CD4-positive, alpha-beta memory T cell (primary cell): ENCODE measurements around the gene RAB1B. TPM values are rescaled to one million over a fixed set of nuclear protein-coding genes. Genes with fewer than 3 reads are reported as not detected.

Experiments used
- CTCF ChIA-PET: fragments of 350-600 bp; sonication (Branson Sonifier 250); formaldehyde crosslinking; loops from one replicate; lab custom pipeline; 2021; ENCODE audit warnings: inconsistent platforms; ENCODE audit not compliant: partially characterized antibody; lab: Charles Lee
- POLR2A ChIA-PET: fragments of 350-600 bp; sonication (Branson Sonifier 250); formaldehyde crosslinking; loops from one replicate; lab custom pipeline; 2021; ENCODE audit not compliant: partially characterized antibody; lab: Charles Lee
- DNase-seq, 5 donors: peaks; one replicate each; pipeline versions ENCODE4 v3.0.0 to v3.0.0-alpha.2; 2020 to 2022; ENCODE audit warnings: mixed read lengths in 1 of 5
- H3K27ac ChIP-seq: one replicate; pipeline ENCODE4 v1.7.0; 2013; ENCODE audit warnings: low read depth, low read length
- H3K27me3 ChIP-seq: 2 replicates; pipeline ENCODE4 v1.7.0; 2013; ENCODE audit warnings: mild to moderate bottlenecking, low read length, moderate library complexity; ENCODE audit not compliant: insufficient read depth
- H3K36me3 ChIP-seq: 2 replicates; pipeline ENCODE4 v1.7.0; 2013; ENCODE audit warnings: mild to moderate bottlenecking, low read length, moderate library complexity; ENCODE audit not compliant: insufficient read depth
- H3K4me1 ChIP-seq: 2 replicates; pipeline ENCODE4 v1.7.0; 2013; ENCODE audit warnings: mild to moderate bottlenecking, low read length, moderate library complexity; ENCODE audit not compliant: insufficient read depth
- H3K4me3 ChIP-seq, 2 donors: one replicate each; pipeline ENCODE4 v1.7.0; 2013; ENCODE audit warnings: low read length in 2 of 2, mild to moderate bottlenecking in 1 of 2
- H3K9me3 ChIP-seq, 2 donors: one replicate each; pipeline ENCODE4 v1.7.0; 2013; ENCODE audit warnings: low read length in 2 of 2, control low read depth in 1 of 2; ENCODE audit not compliant: control insufficient read depth in 1 of 2
- H3K27ac Mint-ChIP-seq, 7 donors: one replicate each; pipeline ENCODE4 v1.8.0; 2020 to 2021; ENCODE audit warnings: mixed read lengths in 7 of 7, mild to moderate bottlenecking in 6 of 7, inconsistent platforms in 3 of 7, moderate library complexity in 3 of 7
- H3K27me3 Mint-ChIP-seq, 2 donors: one replicate each; pipeline ENCODE4 v1.8.0; 2020 to 2021; ENCODE audit warnings: mixed read lengths in 2 of 2
- H3K36me3 Mint-ChIP-seq, 2 donors: one replicate each; pipeline ENCODE4 v1.8.0; 2020 to 2021; ENCODE audit warnings: mixed read lengths in 2 of 2, inconsistent platforms in 1 of 2, mild to moderate bottlenecking in 1 of 2
- H3K4me1 Mint-ChIP-seq, 4 donors: one replicate each; pipeline ENCODE4 v1.8.0; 2020 to 2021; ENCODE audit warnings: mixed read lengths in 4 of 4, mild to moderate bottlenecking in 1 of 4
- H3K4me3 Mint-ChIP-seq, 8 donors: one replicate each; pipeline ENCODE4 v1.8.0; 2020 to 2021; ENCODE audit warnings: mixed read lengths in 8 of 8, mild to moderate bottlenecking in 7 of 8, moderate library complexity in 6 of 8, inconsistent platforms in 3 of 8
- H3K9me3 Mint-ChIP-seq, 8 donors: one replicate each; pipeline ENCODE4 v1.8.0; 2020 to 2021; ENCODE audit warnings: mixed read lengths in 8 of 8, mild to moderate bottlenecking in 5 of 8, inconsistent platforms in 3 of 8, moderate library complexity in 1 of 8
- intact Hi-C: fragments of 100-400 bp; cut with micrococcal nuclease; formaldehyde crosslinking; loops from one replicate; pipeline ENCODE4 v1.15.1; 2023
- polyA plus RNA-seq, 2 donors: library from polyadenylated mRNA; unstranded; fragments of 300-500 nt; fragmentation: Illumina TruSeq; gene quantifications; one replicate each; pipeline ENCODE4 v1.2.3, GENCODE V29; 2021
- total RNA-seq, 2 experiments: library from RNA; stranded (reverse); gene quantifications; one replicate each; pipeline ENCODE4 v1.2.3, GENCODE V29; 2021

The RAB1B gene
- total and polyA plus RNA-seq, 4 experiments from 2014 or later = 9.7 to 79.4 (median 45.8) TPM

- Mint-ChIP-seq H3K9me3 (peaks cover 0 to 10% (median 0%) of the 10 kb centered on the region in 8 donors), H3K27me3 (no peaks in the 10 kb centered on the region), H3K36me3 (peaks cover 11 to 47% of the 10 kb centered on the region in 2 donors), H3K27ac (peak overlapping the region in 5 of 7 donors; percentile 37 to 97 (median 58)), H3K4me3 (peak overlapping the region in 3 of 8 donors; percentile 20 to 42 (median 31)), H3K4me1 (peaks cover 17 to 36% (median 25%) of the 10 kb centered on the region in 4 donors)
- CTCF ChIA-PET = interaction anchor here (0.8 to 2.2 kb wide), 4 partner anchors 9 to 28 kb away, joined by 3 to 8 read pairs (median 3); partner anchors contain the start of gene YIF1A
- Histone ChIP-seq H3K9me3 (no peaks in the 10 kb centered on the region), H3K4me1 (peaks cover 24% of the 10 kb centered on the region), H3K4me3 (no peak overlapping the region), H3K27me3 (no peaks in the 10 kb centered on the region), H3K36me3 (peaks cover 27% of the 10 kb centered on the region), H3K27ac (no peak overlapping the region)
- POLR2A ChIA-PET = interaction anchor here (1.9 kb wide), 1 partner anchor 42 kb away, joined by 6 read pairs; no protein-coding TSS in a partner anchor
- intact Hi-C loops = no loop called here
- no peak for DNase-seq
These were observed 8.5 kb upstream of the RAB1B start for GRCh38 chr11:66259956-66260355.

- H3K4me1 Mint-ChIP-seq = peaks cover 14 to 25% (median 18%) of the 10 kb centered on the region in 4 donors
- no peaks in the 10 kb centered on the region for H3K27me3 Mint-ChIP-seq
- peaks cover 27% of the 10 kb centered on the region for H3K36me3 ChIP-seq
- H3K4me1 ChIP-seq = peaks cover 16% of the 10 kb centered on the region
- H3K4me3 Mint-ChIP-seq = no peak overlapping the region
- H3K27ac ChIP-seq = no peak overlapping the region
- no peaks in the 10 kb centered on the region for H3K9me3 ChIP-seq
- no peaks in the 10 kb centered on the region for H3K27me3 ChIP-seq
- CTCF ChIA-PET = interaction anchor here (0.8 to 0.9 kb wide), 2 partner anchors 25 to 51 kb away, joined by 3 read pairs; no protein-coding TSS in a partner anchor
- POLR2A ChIA-PET = interaction anchor here (1.4 kb wide), 1 partner anchor 27 kb away, joined by 3 read pairs; no protein-coding TSS in a partner anchor
- H3K4me3 ChIP-seq = no peak overlapping the region
- peak overlapping the region in 3 of 7 donors; percentile 36 to 68 (median 55) for H3K27ac Mint-ChIP-seq
- intact Hi-C loops = no loop called here
- H3K9me3 Mint-ChIP-seq = peaks cover 0 to 10% (median 0%) of the 10 kb centered on the region in 8 donors
- DNase-seq = no peak
- peaks cover 11 to 47% of the 10 kb centered on the region in 2 donors for H3K36me3 Mint-ChIP-seq
These were observed 6.9 kb upstream of the RAB1B start for GRCh38 chr11:66261578-66261977.

- H3K4me3 Mint-ChIP-seq = peak overlapping the region in 1 of 8 donors; percentile 2
- DNase-seq = no peak
- POLR2A ChIA-PET = interaction anchor here (1.3 to 1.4 kb wide), 2 partner anchors 26 to 27 kb away, joined by 3 read pairs; partner anchors contain the start of gene YIF1A
- intact Hi-C loops = no loop called here
- H3K27me3 Mint-ChIP-seq = no peaks in the 10 kb centered on the region
- Histone ChIP-seq H3K4me1 (peaks cover 17% of the 10 kb centered on the region), H3K4me3 (no peak overlapping the region), H3K36me3 (peaks cover 27% of the 10 kb centered on the region), H3K9me3 (no peaks in the 10 kb centered on the region), H3K27me3 (no peaks in the 10 kb centered on the region), H3K27ac (no peak overlapping the region)
- peak overlapping the region in 1 of 7 donors; percentile 55 for H3K27ac Mint-ChIP-seq
- peaks cover 11 to 48% of the 10 kb centered on the region in 2 donors for H3K36me3 Mint-ChIP-seq
- peaks cover 0 to 7% (median 0%) of the 10 kb centered on the region in 8 donors for H3K9me3 Mint-ChIP-seq
- peaks cover 9 to 23% (median 17%) of the 10 kb centered on the region in 4 donors for H3K4me1 Mint-ChIP-seq
- CTCF ChIA-PET = interaction anchor here (0.9 kb wide), 1 partner anchor 26 kb away, joined by 3 read pairs; no protein-coding TSS in a partner anchor
These were observed 6.2 kb upstream of the RAB1B start for GRCh38 chr11:66262191-66262590.

- H3K36me3 Mint-ChIP-seq = peaks cover 11 to 49% of the 10 kb centered on the region in 2 donors
- Histone ChIP-seq H3K4me1 (peaks cover 20% of the 10 kb centered on the region), H3K4me3 (no peak overlapping the region), H3K36me3 (peaks cover 27% of the 10 kb centered on the region), H3K27ac (no peak overlapping the region), H3K9me3 (no peaks in the 10 kb centered on the region), H3K27me3 (no peaks in the 10 kb centered on the region)
- peak in 1 of 5 donors; percentile 14 for DNase-seq
- peaks cover 0 to 6% (median 0%) of the 10 kb centered on the region in 8 donors for H3K9me3 Mint-ChIP-seq
- intact Hi-C loops = no loop called here
- ChIA-PET CTCF (interaction anchor here (0.8 to 0.9 kb wide), 2 partner anchors 26 to 195 kb away, joined by 3 read pairs; no protein-coding TSS in a partner anchor), POLR2A (interaction anchor here (1.3 kb wide), 1 partner anchor 27 kb away, joined by 3 read pairs; the partner anchor contains the start of gene YIF1A)
- peak overlapping the region in 1 of 7 donors; percentile 23 for H3K27ac Mint-ChIP-seq
- no peaks in the 10 kb centered on the region for H3K27me3 Mint-ChIP-seq
- peak overlapping the region in 1 of 8 donors; percentile 48 for H3K4me3 Mint-ChIP-seq
- H3K4me1 Mint-ChIP-seq = peaks cover 9 to 27% (median 19%) of the 10 kb centered on the region in 4 donors
These were observed 5.7 kb upstream of the RAB1B start for GRCh38 chr11:66262696-66263095.

GRCh38 chr11:66263231-66263630, 5.2 kb upstream of the RAB1B start:
- ChIA-PET CTCF (interaction anchor here (0.8 kb wide), 1 partner anchor 195 kb away, joined by 3 read pairs; no protein-coding TSS in a partner anchor), POLR2A (interaction anchor here (0.9 to 1.3 kb wide), 2 partner anchors 26 kb away, joined by 3 read pairs; partner anchors contain the start of gene YIF1A)
- DNase-seq = peak in 1 of 5 donors; percentile 19
- H3K27ac Mint-ChIP-seq = peak overlapping the region in 2 of 7 donors; percentile 4 to 58
- H3K36me3 ChIP-seq = peaks cover 27% of the 10 kb centered on the region
- H3K27me3 ChIP-seq = no peaks in the 10 kb centered on the region
- peaks cover 12 to 31% (median 22%) of the 10 kb centered on the region in 4 donors for H3K4me1 Mint-ChIP-seq
- intact Hi-C loops = no loop called here
- no peak overlapping the region for H3K27ac ChIP-seq
- H3K36me3 Mint-ChIP-seq = peaks cover 11 to 52% of the 10 kb centered on the region in 2 donors
- no peak overlapping the region for H3K4me3 ChIP-seq
- H3K4me3 Mint-ChIP-seq = peak overlapping the region in 1 of 8 donors; percentile 48
- peaks cover 24% of the 10 kb centered on the region for H3K4me1 ChIP-seq
- H3K9me3 ChIP-seq = no peaks in the 10 kb centered on the region
- peaks cover 0 to 8% (median 0%) of the 10 kb centered on the region in 8 donors for H3K9me3 Mint-ChIP-seq
- H3K27me3 Mint-ChIP-seq = no peaks in the 10 kb centered on the region

- H3K36me3 Mint-ChIP-seq = peaks cover 11 to 52% of the 10 kb centered on the region in 2 donors
- H3K36me3 ChIP-seq = peaks cover 27% of the 10 kb centered on the region
- intact Hi-C loops = no loop called here
These were observed 4.7 kb upstream of the RAB1B start for GRCh38 chr11:66263785-66264184.

GRCh38 chr11:66264383-66264782, 4.1 kb upstream of the RAB1B start:
- Mint-ChIP-seq H3K27ac (peak overlapping the region in 2 of 7 donors; percentile 35 to 77), H3K36me3 (peaks cover 7 to 52% of the 10 kb centered on the region in 2 donors), H3K4me3 (no peak overlapping the region), H3K4me1 (peaks cover 11 to 30% (median 18%) of the 10 kb centered on the region in 4 donors), H3K27me3 (no peaks in the 10 kb centered on the region), H3K9me3 (peaks cover 0 to 9% (median 0%) of the 10 kb centered on the region in 8 donors)
- POLR2A ChIA-PET = interaction anchor here (0.9 kb wide), 1 partner anchor 25 kb away, joined by 3 read pairs; the partner anchor contains the start of gene YIF1A
- intact Hi-C loops = no loop called here
- Histone ChIP-seq H3K36me3 (peaks cover 27% of the 10 kb centered on the region), H3K4me1 (peaks cover 18% of the 10 kb centered on the region), H3K27ac (no peak overlapping the region), H3K9me3 (no peaks in the 10 kb centered on the region), H3K27me3 (no peaks in the 10 kb centered on the region), H3K4me3 (no peak overlapping the region)
- CTCF ChIA-PET = interaction anchor here (0.7 kb wide), 1 partner anchor 9 kb away, joined by 3 read pairs; no protein-coding TSS in a partner anchor
- DNase-seq = no peak

More at GRCh38 chr11:66263785-66264184, 4.7 kb upstream of the RAB1B start:
- POLR2A ChIA-PET = interaction anchor here (0.9 kb wide), 1 partner anchor 25 kb away, joined by 3 read pairs; the partner anchor contains the start of gene YIF1A
- H3K4me1 Mint-ChIP-seq = peaks cover 11 to 30% (median 21%) of the 10 kb centered on the region in 4 donors
- H3K4me3 Mint-ChIP-seq = no peak overlapping the region
- H3K4me1 ChIP-seq = peaks cover 19% of the 10 kb centered on the region
- H3K9me3 Mint-ChIP-seq = peaks cover 0 to 11% (median 0%) of the 10 kb centered on the region in 8 donors
- CTCF ChIA-PET = no interaction called here
- H3K9me3 ChIP-seq = no peaks in the 10 kb centered on the region
- no peak overlapping the region for H3K27ac ChIP-seq
- no peak overlapping the region for H3K4me3 ChIP-seq
- peak in 1 of 5 donors; percentile 25 for DNase-seq
- no peaks in the 10 kb centered on the region for H3K27me3 Mint-ChIP-seq
- no peaks in the 10 kb centered on the region for H3K27me3 ChIP-seq
- peak overlapping the region in 2 of 7 donors; percentile 35 to 58 for H3K27ac Mint-ChIP-seq
